Measurements from ENCODE around the gene KCNQ1OT1. TPM values are rescaled to one million over a fixed set of nuclear protein-coding genes. Genes with fewer than 3 reads are reported as not detected.

The KCNQ1OT1 gene
- total RNA-seq, 4 donors from 2014 or later, result 0.16 to 0.61 (median 0.30) TPM

GRCh38 chr11:2713094-2713493 is 13.3 kb upstream of the KCNQ1OT1 start:
- Histone ChIP-seq H3K4me1 (peaks cover 2 to 7% of the 10 kb centered on the region in 2 donors), H3K36me3 (no peaks in the 10 kb centered on the region), H3K9me3 (peaks cover 0 to 4% (median 0%) of the 10 kb centered on the region in 3 donors), H3K27ac (no peak overlapping the region), H3K4me3 (no peak overlapping the region), H3K27me3 (no peaks in the 10 kb centered on the region)
- ATAC-seq (no peak), DNase-seq (no peak)
- TF ChIP-seq CTCF (IDR thresholded peaks at IDR 0.05 in 4 of 5, conservative IDR thresholded peaks at IDR 0.05 in 1 of 5), result no peak
- no peak for TF ChIP-seq POLR2A (IDR thresholded peaks at IDR 0.05)
- in situ Hi-C loops (cut with MboI; ENCODE audit: low sequenced_read_pairs in 4 of 4), result no loop called here
- intact Hi-C loops (cut with DNase I; ENCODE audit: low total_unique reads), result no loop called here

DNA sequence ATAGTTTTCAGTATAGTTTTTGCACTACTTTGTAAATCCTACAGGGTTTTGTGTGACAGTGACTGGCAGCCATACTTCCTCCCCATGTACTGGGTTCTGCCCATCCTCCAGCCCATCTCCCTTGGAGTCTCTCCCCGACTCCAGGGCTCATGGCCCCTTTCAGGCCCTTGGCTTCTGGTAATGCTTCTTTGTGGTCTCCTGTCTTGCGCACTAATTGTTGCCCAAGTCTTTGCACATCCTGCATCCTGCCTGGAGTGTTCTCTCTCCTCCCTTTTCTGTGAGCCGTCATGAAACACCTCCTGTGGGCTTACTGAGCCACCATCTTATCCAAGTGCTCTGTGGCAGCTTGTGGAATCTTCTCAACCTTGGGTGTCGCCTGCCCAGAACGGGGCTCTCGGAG is 11.4 kb upstream of the KCNQ1OT1 start:
- TF ChIP-seq CTCF (IDR thresholded peaks at IDR 0.05 in 4 of 5, conservative IDR thresholded peaks at IDR 0.05 in 1 of 5) (no peak), POLR2A (IDR thresholded peaks at IDR 0.05) (no peak)
- no peak overlapping the region for H3K4me3 ChIP-seq
- ATAC-seq, result no peak

GRCh38 chr11:2709429-2709828 is 9.6 kb upstream of the KCNQ1OT1 start:
- peaks cover 0 to 4% (median 0%) of the 10 kb centered on the region in 3 donors for H3K9me3 ChIP-seq
- H3K27me3 ChIP-seq, result no peaks in the 10 kb centered on the region
- in situ Hi-C loops (cut with MboI; ENCODE audit: low sequenced_read_pairs in 4 of 4), result no loop called here
- ATAC-seq (no peak), DNase-seq (no peak)
- TF ChIP-seq POLR2A (IDR thresholded peaks at IDR 0.05) (no peak), CTCF (IDR thresholded peaks at IDR 0.05 in 4 of 5, conservative IDR thresholded peaks at IDR 0.05 in 1 of 5) (no peak)
- H3K36me3 ChIP-seq, result no peaks in the 10 kb centered on the region
- intact Hi-C loops (cut with DNase I; ENCODE audit: low total_unique reads), result no loop called here
- H3K4me1 ChIP-seq, result peaks cover 2 to 11% of the 10 kb centered on the region in 2 donors
- H3K4me3 ChIP-seq, result peak overlapping the region in 1 of 4 donors; percentile 53
- no peak overlapping the region for H3K27ac ChIP-seq

More for the DNA sequence above, 11.4 kb upstream of the KCNQ1OT1 start:
- Histone ChIP-seq H3K27me3 (no peaks in the 10 kb centered on the region), H3K36me3 (no peaks in the 10 kb centered on the region), H3K9me3 (peaks cover 0 to 4% (median 0%) of the 10 kb centered on the region in 3 donors), H3K4me1 (peaks cover 2 to 11% of the 10 kb centered on the region in 2 donors), H3K27ac (no peak overlapping the region)
- in situ Hi-C loops (cut with MboI; ENCODE audit: low sequenced_read_pairs in 4 of 4) (no loop called here), intact Hi-C loops (cut with DNase I; ENCODE audit: low total_unique reads) (no loop called here)
- no peak for DNase-seq

GRCh38 chr11:2708757-2709281 is 9.0 kb upstream of the KCNQ1OT1 start:
- ATAC-seq (peak in 1 of 2 donors; percentile 32), DNase-seq (no peak)
- H3K4me1 ChIP-seq, result peaks cover 2 to 11% of the 10 kb centered on the region in 2 donors
- peak overlapping the region in 3 of 4 donors; percentile 46 to 53 (median 46) for H3K27ac ChIP-seq
- H3K27me3 ChIP-seq, result no peaks in the 10 kb centered on the region
- peak overlapping the region in 3 of 4 donors; percentile 2 to 53 (median 23) for H3K4me3 ChIP-seq
- peaks cover 0 to 4% (median 0%) of the 10 kb centered on the region in 3 donors for H3K9me3 ChIP-seq
- no peak for TF ChIP-seq CTCF (IDR thresholded peaks at IDR 0.05 in 4 of 5, conservative IDR thresholded peaks at IDR 0.05 in 1 of 5)
- no peak for TF ChIP-seq POLR2A (IDR thresholded peaks at IDR 0.05)
- intact Hi-C loops (cut with DNase I; ENCODE audit: low total_unique reads), result no loop called here
- in situ Hi-C loops (cut with MboI; ENCODE audit: low sequenced_read_pairs in 4 of 4), result no loop called here
- no peaks in the 10 kb centered on the region for H3K36me3 ChIP-seq

Measured in gastrocnemius medialis (tissue), 4 donors.